Measurements from ENCODE around the gene FBLN5. TPM values are rescaled to one million over a fixed set of nuclear protein-coding genes. Genes with fewer than 3 reads are reported as not detected.

FBLN5 gene
- total and polyA plus RNA-seq, 4 donors = 3.9 to 21.8 (median 14.8) TPM

GRCh38 chr14:91851563-91851962 is 95.9 kb downstream of the FBLN5 start:
- no peaks in the 10 kb centered on the region for H3K36me3 ChIP-seq (ENCODE audit: control insufficient read depth in 4 of 4, insufficient read depth in 3 of 4, low read depth in 1 of 4, low read length in 3 of 4)
- TF ChIP-seq FOXA1 (IDR thresholded peaks at IDR 0.05) (no peak), TAF1 (conservative IDR thresholded peaks at IDR 0.05) (no peak)
- 38% methylated on average over 1 of the region's 1 CpG for WGBS
- H3K9ac ChIP-seq (ENCODE audit: low read depth in 1 of 2, low read length in 2 of 2) = no peak overlapping the region
- no peaks in the 10 kb centered on the region for H3K27me3 ChIP-seq (ENCODE audit: control insufficient read depth in 4 of 4, insufficient read depth in 4 of 4, low read length in 3 of 4)
- H3K27ac ChIP-seq (ENCODE audit: low read depth in 1 of 2, low read length in 2 of 2) = no peak overlapping the region
- no peak for DNase-seq (ENCODE audit: low spot score)
- H3K4me1 ChIP-seq (ENCODE audit: control insufficient read depth in 4 of 4, insufficient read depth in 4 of 4, low read length in 3 of 4) = no peaks in the 10 kb centered on the region
- no peak overlapping the region for H3K4me3 ChIP-seq (ENCODE audit: low read depth in 1 of 3, low read length in 3 of 3)
- H3K9me3 ChIP-seq (ENCODE audit: control insufficient read depth in 4 of 4, low read length in 3 of 4) = no peaks in the 10 kb centered on the region

GRCh38 chr14:91848504-91849001 is 98.9 kb downstream of the FBLN5 start:
- WGBS = 75% methylated on average over 4 of the region's 4 CpGs
- Histone ChIP-seq H3K27me3 (ENCODE audit: control insufficient read depth in 4 of 4, insufficient read depth in 4 of 4, low read length in 3 of 4) (no peaks in the 10 kb centered on the region), H3K27ac (ENCODE audit: low read depth in 1 of 2, low read length in 2 of 2) (no peak overlapping the region), H3K9ac (ENCODE audit: low read depth in 1 of 2, low read length in 2 of 2) (no peak overlapping the region), H3K9me3 (ENCODE audit: control insufficient read depth in 4 of 4, low read length in 3 of 4) (no peaks in the 10 kb centered on the region), H3K4me3 (ENCODE audit: low read depth in 1 of 3, low read length in 3 of 3) (no peak overlapping the region), H3K36me3 (ENCODE audit: control insufficient read depth in 4 of 4, insufficient read depth in 3 of 4, low read depth in 1 of 4, low read length in 3 of 4) (no peaks in the 10 kb centered on the region), H3K4me1 (ENCODE audit: control insufficient read depth in 4 of 4, insufficient read depth in 4 of 4, low read length in 3 of 4) (no peaks in the 10 kb centered on the region)
- no peak for DNase-seq (ENCODE audit: low spot score)
- TF ChIP-seq CTCF (IDR thresholded peaks at IDR 0.05; ENCODE audit: low read depth, low read length, missing input control) = no peak
- no peak for TF ChIP-seq YY1 (IDR thresholded peaks at IDR 0.05)
- TF ChIP-seq HNF4A (conservative IDR thresholded peaks at IDR 0.05) = no peak
- TF ChIP-seq JUND (IDR thresholded peaks at IDR 0.05) = no peak
- no peak for TF ChIP-seq RAD21 (IDR thresholded peaks at IDR 0.05)
- TF ChIP-seq ZBTB33 (IDR thresholded peaks at IDR 0.05) = no peak
- no peak for TF ChIP-seq EGR1 (IDR thresholded peaks at IDR 0.05; ENCODE audit: low read depth in 2 of 2)
- no peak for TF ChIP-seq FOXA1 (IDR thresholded peaks at IDR 0.05)
- TF ChIP-seq HNF4G (IDR thresholded peaks at IDR 0.05) = no peak
- TF ChIP-seq NR2F2 (IDR thresholded peaks at IDR 0.05) = no peak
- no peak for TF ChIP-seq MAX (IDR thresholded peaks at IDR 0.05)
- TF ChIP-seq SP1 (IDR thresholded peaks at IDR 0.05) = no peak
- TF ChIP-seq FOXA2 (IDR thresholded peaks at IDR 0.05) = no peak
- no peak for TF ChIP-seq ATF3 (IDR thresholded peaks at IDR 0.05)

GRCh38 chr14:91847693-91848092 is 99.8 kb downstream of the FBLN5 start:
- Histone ChIP-seq H3K9ac (ENCODE audit: low read depth in 1 of 2, low read length in 2 of 2) (no peak overlapping the region), H3K36me3 (ENCODE audit: control insufficient read depth in 4 of 4, insufficient read depth in 3 of 4, low read depth in 1 of 4, low read length in 3 of 4) (no peaks in the 10 kb centered on the region), H3K4me1 (ENCODE audit: control insufficient read depth in 4 of 4, insufficient read depth in 4 of 4, low read length in 3 of 4) (no peaks in the 10 kb centered on the region), H3K27me3 (ENCODE audit: control insufficient read depth in 4 of 4, insufficient read depth in 4 of 4, low read length in 3 of 4) (no peaks in the 10 kb centered on the region), H3K27ac (ENCODE audit: low read depth in 1 of 2, low read length in 2 of 2) (no peak overlapping the region), H3K4me3 (ENCODE audit: low read depth in 1 of 3, low read length in 3 of 3) (no peak overlapping the region), H3K9me3 (ENCODE audit: control insufficient read depth in 4 of 4, low read length in 3 of 4) (no peaks in the 10 kb centered on the region)
- no peak for DNase-seq (ENCODE audit: low spot score)
- 70% methylated on average over 1 of the region's 1 CpG for WGBS
- TF ChIP-seq HNF4A (conservative IDR thresholded peaks at IDR 0.05) = no peak
- no peak for TF ChIP-seq FOXA1 (IDR thresholded peaks at IDR 0.05)
- no peak for TF ChIP-seq SP1 (IDR thresholded peaks at IDR 0.05)
- TF ChIP-seq NR2F2 (IDR thresholded peaks at IDR 0.05) = no peak
- no peak for TF ChIP-seq JUND (IDR thresholded peaks at IDR 0.05)
- TF ChIP-seq CTCF (IDR thresholded peaks at IDR 0.05; ENCODE audit: low read depth, low read length, missing input control) = no peak
- no peak for TF ChIP-seq YY1 (IDR thresholded peaks at IDR 0.05)
- TF ChIP-seq HNF4G (IDR thresholded peaks at IDR 0.05) = no peak
- no peak for TF ChIP-seq RXRA (IDR thresholded peaks at IDR 0.05)
- no peak for TF ChIP-seq MAX (IDR thresholded peaks at IDR 0.05)
- no peak for TF ChIP-seq TAF1 (conservative IDR thresholded peaks at IDR 0.05)
- TF ChIP-seq FOXA2 (IDR thresholded peaks at IDR 0.05) = no peak
- TF ChIP-seq REST (IDR thresholded peaks at IDR 0.05) = no peak
- no peak for TF ChIP-seq RAD21 (IDR thresholded peaks at IDR 0.05)
- TF ChIP-seq EGR1 (IDR thresholded peaks at IDR 0.05; ENCODE audit: low read depth in 2 of 2) = no peak

All from liver (tissue), 9 donors.